Activated T-helper 9 cell treated with anti-CD3 and anti-CD28 coated beads, Interleukin-2, amount 50 U/mL, for 16 hours (primary cell): ENCODE results near the gene CTCFL.
"Not testable (repeated sequence)": the region's sequence is repeated elsewhere in the genome, so short reads cannot be mapped to it uniquely, and the experiment has no call there.

Experiments
- DNase-seq: peaks from one replicate; pipeline ENCODE4 v3.0.0-alpha.2; 2020; ENCODE audit warnings: low read depth

Gene CTCFL

DNA sequence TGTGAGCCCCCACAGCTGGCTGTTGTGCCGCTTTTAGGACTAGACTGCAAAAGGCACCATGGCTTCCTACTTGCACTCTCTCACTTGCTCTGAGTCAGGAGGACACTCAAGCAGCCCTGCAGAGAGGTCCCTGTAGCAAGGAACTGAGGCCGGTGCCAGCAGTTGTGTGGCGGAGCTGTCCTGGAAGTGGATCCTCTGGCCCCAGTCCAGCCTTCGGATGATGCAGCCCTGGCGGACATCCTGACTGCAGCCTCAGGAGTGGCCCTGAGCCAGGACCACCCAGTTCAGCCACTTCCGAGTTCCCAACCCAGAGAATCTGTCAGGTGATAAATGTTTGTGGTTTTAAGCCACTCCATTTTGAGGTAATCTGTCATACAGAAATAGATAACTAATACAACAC is 17.5 kb downstream of the CTCFL start:
- no peak for DNase-seq

GRCh38 chr20:57505979-57506378 is 19.0 kb downstream of the CTCFL start:
- DNase-seq: no peak

DNA sequence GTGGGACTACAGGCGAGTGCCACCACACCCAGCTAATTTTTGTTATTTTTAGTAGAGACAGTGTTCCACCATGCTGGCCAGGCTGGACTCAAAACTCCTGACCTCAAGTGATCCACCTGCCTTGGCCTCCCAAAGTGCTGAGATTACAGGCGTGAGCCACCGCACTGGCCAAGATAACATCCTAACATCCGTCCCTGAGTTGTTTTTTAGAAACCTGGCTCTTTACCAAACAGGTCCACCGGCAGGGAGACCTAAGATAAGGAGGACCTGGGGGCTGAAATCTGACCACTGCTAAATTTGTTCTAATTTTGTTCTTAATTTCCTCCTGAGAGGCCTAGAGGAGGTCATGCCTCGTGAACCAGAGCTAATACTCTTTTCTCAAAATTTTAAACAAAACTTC is 20.5 kb downstream of the CTCFL start:
- no peak for DNase-seq

GRCh38 chr20:57503035-57503658 is 21.8 kb downstream of the CTCFL start:
- no peak for DNase-seq

GRCh38 chr20:57502336-57502700 is 22.6 kb downstream of the CTCFL start:
- no peak for DNase-seq

DNA sequence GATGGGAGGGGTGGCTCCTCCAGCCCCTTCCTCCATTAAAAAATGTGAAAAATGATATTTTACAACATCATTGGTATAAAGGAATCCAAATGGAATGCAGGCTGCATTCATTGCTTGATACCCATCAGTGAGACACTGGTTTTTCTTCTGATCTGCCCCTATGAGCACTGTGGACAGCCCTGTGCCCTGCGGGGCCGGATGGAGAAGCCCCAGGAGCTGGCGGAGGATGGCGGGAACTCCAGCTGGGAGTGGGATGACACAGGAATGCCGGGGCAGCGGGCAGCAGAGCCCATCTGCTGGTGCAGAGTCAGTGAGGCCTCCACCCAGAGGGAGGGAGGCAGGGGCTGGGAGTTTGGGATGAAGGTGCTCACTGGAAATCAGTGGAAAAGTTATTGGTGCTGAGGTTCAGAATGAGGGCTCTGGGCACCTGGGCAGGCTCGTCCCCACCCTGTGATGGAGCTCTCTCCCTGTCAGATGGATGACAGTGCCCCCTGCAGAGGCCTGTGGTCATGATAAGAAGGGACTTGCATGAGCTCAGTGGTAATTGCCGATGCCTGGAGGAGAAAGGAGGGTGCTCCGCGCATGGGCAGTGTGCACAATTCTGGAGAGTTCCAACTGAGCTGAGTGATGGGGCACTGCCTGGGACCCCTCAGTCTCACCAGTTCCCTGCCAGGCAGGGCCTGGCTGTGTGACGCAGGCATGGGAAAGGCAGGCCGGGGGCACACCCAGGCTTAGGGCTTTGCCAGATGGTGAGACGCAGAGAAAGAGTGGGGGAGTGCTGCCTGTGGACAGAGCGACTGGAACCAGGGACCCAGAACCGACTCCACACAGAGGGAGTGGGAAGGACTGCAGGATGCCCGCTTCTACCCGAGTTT is 23.2 kb downstream of the CTCFL start:
- DNase-seq: no peak

DNA sequence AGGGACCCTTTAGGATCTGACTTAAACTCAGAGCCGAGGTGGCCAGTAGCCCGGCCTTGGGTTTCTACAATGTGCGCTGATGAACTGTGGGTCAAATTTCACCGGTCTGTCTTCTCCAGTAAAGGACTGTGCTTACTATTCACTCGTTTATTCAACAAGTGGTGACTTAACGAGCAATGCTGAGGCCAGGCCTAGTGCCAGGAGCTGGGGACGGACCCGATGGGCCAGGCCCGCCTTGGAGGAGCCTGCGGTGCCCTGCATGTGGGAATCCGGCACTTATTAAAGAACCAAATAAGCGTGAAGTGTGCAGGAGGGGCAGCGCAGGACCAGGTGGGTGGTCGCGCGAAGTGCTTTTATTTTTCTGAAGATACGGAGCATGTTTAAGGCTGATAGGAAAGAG is 24.0 kb downstream of the CTCFL start:
- DNase-seq: no peak

- DNase-seq: no peak
These were observed 24.7 kb downstream of the CTCFL start for GRCh38 chr20:57500235-57500634.

- no peak for DNase-seq
These were observed 25.3 kb downstream of the CTCFL start for GRCh38 chr20:57499676-57500075.

DNA sequence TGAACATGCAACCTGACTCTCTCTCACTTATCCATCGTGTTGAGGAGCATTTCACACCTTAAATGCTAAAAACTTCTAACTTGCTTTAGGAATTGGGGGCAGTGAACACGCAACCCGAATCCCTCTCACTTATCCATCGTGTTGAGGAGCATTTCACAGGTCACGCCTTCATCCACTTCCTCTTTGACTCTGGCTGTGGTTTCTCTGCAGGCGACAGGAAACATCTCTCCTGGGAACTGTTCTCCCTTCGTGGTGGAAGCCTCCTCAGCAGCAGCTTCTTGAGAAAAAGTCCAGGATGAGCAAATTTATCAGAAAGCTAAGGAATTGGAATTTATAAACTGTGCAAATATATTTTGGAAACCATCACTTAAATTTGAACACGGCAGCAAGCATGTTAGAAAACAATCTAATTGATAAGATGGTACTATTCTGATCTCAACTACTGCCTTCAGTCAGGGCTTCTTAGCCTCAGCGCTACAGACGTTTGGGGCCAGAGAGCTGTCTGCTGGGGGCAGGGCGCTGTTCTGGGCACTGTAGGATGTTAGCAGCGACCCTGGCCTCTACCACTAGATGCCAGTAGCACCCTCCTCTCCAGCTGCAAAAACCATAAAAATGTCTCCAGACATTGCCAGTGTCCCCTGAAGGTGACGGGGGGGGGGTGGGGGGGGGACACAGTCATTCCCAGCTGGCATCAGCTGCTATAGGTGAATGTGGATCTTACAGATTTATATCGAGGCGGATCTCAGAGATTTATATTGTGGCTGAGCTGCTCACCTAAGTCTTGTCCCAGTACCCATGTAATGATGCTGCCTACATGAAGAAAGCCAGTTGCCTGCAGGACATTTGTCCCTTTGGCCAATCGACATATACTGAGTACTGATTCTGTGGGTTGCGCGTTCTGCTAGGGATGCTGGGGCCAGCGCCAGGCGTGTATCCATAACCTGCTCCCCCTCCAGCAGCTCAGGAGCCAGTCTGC is 26.2 kb downstream of the CTCFL start:
- no peak for DNase-seq

DNA sequence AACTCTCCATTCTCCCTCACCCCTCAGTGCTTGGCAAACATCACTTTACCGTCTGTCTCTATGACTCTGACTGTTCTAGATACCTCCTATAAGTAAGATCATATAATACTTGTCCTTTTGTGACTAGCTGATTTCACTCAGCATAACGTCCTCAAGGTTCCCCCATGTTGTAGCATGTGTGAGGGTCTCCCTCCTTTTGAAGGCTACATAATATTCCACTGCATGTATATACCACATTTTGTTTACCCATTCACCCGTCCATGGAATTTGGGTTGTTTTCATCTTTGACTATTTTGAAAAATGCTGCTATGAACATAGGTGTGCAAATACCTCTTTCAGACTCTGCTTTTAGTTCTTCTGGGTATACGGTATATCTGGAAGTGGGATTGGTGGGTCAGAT is 28.3 kb downstream of the CTCFL start:
- DNase-seq: no peak

DNA sequence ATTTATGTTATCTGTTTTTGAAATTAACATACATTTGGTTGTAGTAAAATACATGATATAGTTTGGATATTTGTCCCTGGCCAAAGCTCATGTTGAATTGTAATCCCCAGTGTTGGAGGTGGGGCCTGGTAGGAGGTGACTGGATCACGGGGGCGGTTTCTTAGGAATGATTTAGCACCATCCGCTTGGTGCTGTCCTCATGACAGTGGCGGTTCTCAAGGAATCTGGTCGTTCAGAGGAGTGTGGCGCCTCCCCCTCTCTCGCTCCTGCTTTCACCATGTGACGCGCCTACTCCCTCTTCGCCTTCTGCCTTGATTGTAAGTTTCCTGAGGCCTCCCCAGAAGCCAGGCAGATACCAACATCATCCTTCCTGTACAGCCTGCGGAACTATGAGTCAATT is 29.0 kb downstream of the CTCFL start:
- no peak for DNase-seq

DNA sequence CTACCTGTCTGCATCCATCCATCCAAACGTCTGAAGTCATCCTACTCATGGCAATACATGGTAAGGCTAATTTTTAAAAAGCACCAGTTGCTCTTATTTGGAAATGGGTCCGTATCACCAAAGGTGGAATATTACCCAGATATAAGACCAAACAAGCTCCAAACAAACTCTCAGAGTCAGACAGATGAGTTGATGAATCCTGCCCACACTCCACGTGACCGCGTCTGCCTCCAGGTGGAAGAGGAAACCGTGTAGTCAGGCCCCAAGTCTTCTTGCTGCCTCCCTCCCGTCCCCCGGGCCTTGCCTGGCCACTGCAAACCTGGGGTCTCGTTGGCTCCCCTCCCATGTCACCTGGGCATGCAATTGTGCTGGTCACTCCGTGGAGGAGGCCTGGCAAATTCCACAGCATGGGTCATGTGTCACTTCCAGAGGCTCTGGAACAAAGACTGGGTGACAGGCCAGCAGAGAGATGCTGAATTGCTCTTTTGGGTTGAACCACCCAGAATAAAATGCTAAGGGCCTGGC is 31.8 kb downstream of the CTCFL start:
- no peak for DNase-seq

DNA sequence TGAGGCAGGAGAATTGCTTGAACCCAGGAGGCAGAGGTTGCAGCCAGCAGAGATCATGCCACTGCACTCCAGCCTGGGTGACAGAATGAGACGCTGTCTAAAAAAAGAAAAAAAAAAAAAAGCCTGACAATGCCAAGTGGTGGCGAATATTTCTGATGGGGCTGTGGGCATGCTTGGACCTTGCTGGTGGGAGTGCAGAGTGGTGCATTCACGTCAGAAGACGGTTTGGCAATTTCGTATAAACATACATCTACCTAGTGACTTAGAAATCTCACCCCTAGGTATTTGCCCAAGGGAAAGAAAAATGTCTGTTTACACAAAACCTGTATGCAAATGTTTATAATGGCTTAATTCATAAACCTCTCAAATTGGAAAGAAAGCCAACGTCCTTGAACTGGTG is 33.6 kb downstream of the CTCFL start:
- DNase-seq: no peak

GRCh38 chr20:57488277-57488676 is 36.7 kb downstream of the CTCFL start:
- not testable (repeated sequence) for DNase-seq

DNA sequence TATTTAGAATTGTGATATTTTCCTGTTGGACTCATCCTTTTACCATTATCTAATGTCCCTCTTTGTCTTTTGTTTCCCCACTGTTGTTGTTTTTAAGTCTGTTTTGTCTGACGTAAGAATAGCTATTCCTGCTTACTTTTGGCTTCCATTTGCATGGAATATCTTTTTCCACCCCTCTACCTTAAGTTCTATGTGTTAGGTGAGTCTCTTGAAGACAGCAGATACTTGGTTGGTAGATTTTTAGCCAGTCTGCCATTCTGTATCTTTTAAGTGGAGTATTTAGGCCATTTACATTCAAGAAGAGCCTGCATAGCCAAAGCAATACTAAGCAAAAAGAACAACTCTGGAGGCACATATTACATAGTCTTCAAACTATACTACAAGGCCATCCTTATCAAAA is 39.2 kb downstream of the CTCFL start:
- no peak for DNase-seq

GRCh38 chr20:57484772-57485171 is 40.2 kb downstream of the CTCFL start:
- no peak for DNase-seq

DNA sequence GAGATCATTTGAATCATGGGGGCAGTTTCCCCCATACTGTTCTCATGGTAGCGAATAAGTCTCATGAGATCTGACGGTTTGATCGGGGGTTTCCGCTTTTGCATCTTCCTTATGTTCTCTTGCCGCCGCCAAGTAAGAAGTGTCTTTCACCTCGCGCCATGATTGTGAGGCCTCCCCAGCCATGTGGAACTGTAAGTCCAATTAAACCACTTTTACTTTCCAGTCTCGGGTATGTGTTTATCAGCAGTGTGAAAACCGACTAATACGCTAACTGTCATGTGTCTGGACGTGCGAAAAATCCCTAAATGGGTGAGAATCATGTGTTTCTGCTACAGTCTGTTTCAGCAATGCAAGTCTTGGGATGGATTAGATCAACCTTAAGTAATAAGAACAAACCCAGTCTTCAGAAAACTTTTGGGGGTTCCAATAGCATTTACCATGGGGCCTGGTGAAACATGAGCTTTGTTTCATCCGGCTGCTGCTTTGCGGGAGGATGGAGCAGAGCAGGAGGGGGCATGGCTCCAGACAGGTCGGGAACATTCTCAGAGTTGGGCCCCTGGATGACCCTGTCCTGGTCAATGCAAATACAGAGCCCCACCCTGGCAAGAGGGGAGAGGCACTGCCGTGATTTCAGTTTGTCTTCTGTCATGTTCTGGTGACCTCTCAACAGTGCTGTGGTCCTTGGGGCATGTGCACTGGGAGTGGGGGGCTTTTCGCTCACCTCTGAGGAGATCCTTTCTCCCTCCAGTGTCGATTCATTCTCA is 41.5 kb downstream of the CTCFL start:
- no peak for DNase-seq

DNA sequence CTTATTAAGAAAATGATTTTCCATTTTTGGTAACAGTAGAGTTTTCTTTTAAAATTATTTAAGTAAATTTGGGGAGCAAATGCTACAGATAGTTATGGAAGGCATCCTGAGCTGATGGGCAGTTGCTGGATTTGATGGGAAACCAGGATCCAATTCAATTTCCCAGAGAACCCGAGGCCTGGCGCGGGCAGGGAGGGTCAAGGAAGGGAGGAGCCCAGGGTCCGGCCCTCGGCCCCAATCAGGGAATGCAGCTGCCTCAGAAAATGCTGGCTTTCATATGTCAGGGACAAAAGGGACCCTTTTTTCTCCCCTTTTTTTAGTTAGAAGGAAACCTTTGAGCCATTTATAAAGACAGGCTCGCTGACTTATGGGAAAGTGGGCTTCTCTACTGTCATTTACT is 42.1 kb downstream of the CTCFL start:
- DNase-seq: no peak

DNA sequence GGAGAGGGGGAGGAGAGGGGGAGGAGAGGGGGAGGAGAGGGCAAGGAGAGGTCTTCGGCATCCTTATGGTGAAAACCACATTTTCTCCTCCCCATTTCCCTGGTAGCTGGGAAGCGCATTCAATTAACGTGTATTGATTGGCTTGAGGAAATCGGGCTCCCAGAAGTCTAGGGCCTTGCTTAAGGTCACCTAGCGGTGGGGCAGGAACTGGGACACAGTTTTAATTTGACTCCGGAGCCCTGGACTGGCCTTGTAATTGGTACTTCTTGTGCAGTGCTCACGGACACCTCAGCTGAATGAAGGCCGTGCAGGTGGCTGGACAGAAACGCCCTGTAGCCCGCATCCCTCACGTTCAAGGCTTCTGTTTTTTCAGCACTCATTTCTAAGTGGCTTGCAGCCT is 42.8 kb downstream of the CTCFL start:
- no peak for DNase-seq

GRCh38 chr20:57481281-57481711 is 43.6 kb downstream of the CTCFL start:
- no peak for DNase-seq
